ENCODE measurements around the gene ZFAND3.

ZFAND3 gene

GRCh38 chr6:38142178-38142902, 322.8 kb downstream of the ZFAND3 start:
- DNase-seq, result no peak

- DNase-seq, result no peak
Observed at GRCh38 chr6:38143191-38144150, 323.9 kb downstream of the ZFAND3 start.

- no peak for DNase-seq
Observed at GRCh38 chr6:38144365-38144945, 324.9 kb downstream of the ZFAND3 start.

GRCh38 chr6:38146021-38146733, 326.6 kb downstream of the ZFAND3 start:
- DNase-seq, result no peak

GRCh38 chr6:38146734-38147027, 327.2 kb downstream of the ZFAND3 start:
- no peak for DNase-seq

- no peak for DNase-seq
Observed at GRCh38 chr6:38148606-38149005, 329.1 kb downstream of the ZFAND3 start.

GRCh38 chr6:38149531-38149930, 330.0 kb downstream of the ZFAND3 start:
- no peak for DNase-seq

- DNase-seq, result no peak
Observed at GRCh38 chr6:38150021-38150420, 330.5 kb downstream of the ZFAND3 start.

- no peak for DNase-seq
Observed at GRCh38 chr6:38150681-38151296, 331.3 kb downstream of the ZFAND3 start.

GRCh38 chr6:38151580-38152500, 332.3 kb downstream of the ZFAND3 start:
- DNase-seq, result no peak

GRCh38 chr6:38152620-38153019, 333.1 kb downstream of the ZFAND3 start:
- DNase-seq, result no peak

- DNase-seq, result no peak
Observed at GRCh38 chr6:38153076-38153797, 333.7 kb downstream of the ZFAND3 start.

- no peak for DNase-seq
Observed at GRCh38 chr6:38153798-38154345, 334.3 kb downstream of the ZFAND3 start.

- DNase-seq, result no peak
Observed at GRCh38 chr6:38154731-38155130, 335.2 kb downstream of the ZFAND3 start.

GRCh38 chr6:38155144-38155543, 335.6 kb downstream of the ZFAND3 start:
- DNase-seq, result no peak

- no peak for DNase-seq
Observed at GRCh38 chr6:38155621-38156204, 336.2 kb downstream of the ZFAND3 start.

GRCh38 chr6:38156818-38157565, 337.5 kb downstream of the ZFAND3 start:
- no peak for DNase-seq

GRCh38 chr6:38157905-38158304, 338.4 kb downstream of the ZFAND3 start:
- DNase-seq, result no peak

- no peak for DNase-seq
Observed at GRCh38 chr6:38158762-38159350, 339.3 kb downstream of the ZFAND3 start.
